LNCAP (cell line): ENCODE measurements around the gene CKAP4.

Experiments
- CTCF ChIP-seq: fragments of 450-650 bp; IDR thresholded peaks from 2 replicates; pipeline ENCODE4 v1.5.1; 2017; ENCODE audit warnings: mild to moderate bottlenecking

The CKAP4 gene

GRCh38 chr12:106255952-106256351 lies 8.1 kb upstream of the CKAP4 start:
- TF ChIP-seq CTCF: no peak

DNA sequence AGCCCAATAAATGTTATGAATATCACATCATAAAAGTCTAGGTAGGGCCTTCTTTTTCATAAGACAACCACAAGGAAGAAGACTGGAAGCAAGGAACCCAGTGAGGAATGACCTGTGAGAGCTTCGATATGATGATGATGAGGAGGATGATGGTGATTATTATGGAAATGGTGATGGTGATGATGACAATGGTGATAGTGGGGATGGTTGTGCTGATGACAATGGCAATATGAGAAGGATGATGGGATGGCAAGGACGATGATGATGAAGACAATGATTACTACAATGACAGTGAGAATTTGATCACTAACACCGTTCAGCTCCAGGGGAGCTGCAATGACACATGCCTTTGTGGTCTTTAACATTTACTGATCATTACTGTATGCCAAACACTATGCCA lies 7.7 kb upstream of the CKAP4 start:
- TF ChIP-seq CTCF: no peak

DNA sequence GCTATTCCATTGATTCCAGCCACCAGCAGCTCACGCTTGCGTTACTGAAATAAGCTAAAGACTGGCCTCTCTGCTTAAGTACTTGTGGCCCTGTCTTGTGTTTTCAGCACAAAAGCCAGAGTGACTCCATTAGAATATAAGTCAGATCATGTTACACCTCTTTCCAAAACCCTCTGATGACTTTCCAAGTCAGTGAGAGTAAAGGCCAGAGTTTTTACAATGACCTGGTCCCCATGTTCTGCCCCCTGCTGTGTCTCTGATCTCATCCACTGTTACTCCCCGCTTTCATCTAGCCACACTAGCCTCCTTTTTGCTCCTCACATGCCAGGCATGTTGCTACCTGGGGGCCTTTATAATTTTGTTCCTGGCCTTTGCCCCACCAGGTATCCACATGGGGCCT lies 6.9 kb upstream of the CKAP4 start:
- TF ChIP-seq CTCF: no peak

DNA sequence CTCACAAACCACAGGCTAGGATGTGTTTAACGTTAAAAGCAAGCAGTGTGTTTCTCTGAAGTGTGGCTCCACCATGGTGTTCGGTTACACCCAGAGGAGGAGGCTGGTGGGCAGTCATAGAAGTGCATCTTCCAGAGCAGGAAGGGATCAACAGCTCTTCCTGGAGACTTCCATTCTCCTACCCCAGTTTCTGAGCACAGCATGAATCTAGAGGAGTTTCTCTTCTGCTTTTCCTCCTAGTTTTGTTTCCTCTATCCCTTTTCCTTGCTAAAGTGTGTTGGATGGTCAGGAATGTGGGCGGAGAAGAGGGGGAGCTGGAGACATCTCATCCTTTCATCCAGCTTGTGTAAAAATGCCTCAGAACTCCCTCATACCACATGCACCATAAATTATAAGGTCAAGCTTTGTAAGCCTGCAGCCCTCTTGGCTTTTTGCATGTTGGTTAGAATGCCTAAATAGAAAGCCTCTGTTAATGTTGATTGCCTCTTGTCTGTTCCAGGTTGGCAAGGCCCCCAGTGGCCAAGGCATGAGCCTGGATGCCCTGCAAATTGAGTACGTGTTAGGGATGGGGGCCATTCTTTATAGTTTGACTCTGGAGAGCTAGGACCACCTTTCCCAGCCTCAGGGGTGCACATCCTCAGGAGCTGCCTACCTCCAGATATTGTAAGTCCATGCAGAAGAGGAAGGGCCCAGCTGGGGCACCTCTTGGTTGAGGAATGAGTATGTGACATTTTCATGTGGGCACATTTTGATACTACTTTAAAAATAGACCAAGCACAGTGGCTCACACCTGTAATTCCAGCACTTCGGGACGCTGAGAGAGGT lies 4.0 kb upstream of the CKAP4 start:
- no peak for TF ChIP-seq CTCF

DNA sequence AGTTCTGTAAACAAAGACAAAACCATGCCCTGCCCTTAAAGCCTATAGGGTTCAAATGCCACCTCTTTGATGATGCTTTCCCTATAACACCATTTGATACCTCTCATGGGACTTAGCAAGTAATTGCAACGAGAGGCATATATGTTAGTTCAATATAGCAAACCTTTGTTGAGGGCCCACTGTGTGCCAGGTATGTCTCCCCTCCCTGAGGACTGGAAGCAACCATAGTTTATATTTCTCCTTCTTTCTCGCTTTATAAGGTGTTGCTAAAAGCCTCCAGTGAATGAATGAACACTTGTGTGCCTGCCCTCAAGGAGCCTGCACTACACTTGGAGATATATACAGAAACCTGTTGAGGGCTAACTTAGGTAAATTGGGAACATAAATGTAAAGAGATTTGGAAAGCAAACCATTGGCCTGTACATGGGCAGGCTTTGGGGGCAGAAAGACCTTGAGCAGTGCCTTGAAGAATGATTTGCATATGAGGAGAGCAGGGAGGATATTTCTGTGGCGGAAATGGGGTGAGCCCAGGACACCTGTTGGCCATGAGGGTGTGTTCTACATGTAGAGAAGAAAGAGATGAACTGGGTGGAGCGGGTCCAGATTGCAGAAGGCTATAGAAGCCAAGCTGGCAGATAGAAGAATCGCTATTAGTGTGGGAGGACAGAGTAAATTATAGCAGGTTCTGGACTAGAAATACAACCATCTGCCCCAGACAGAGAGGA lies 1.8 kb upstream of the CKAP4 start:
- TF ChIP-seq CTCF: no peak

DNA sequence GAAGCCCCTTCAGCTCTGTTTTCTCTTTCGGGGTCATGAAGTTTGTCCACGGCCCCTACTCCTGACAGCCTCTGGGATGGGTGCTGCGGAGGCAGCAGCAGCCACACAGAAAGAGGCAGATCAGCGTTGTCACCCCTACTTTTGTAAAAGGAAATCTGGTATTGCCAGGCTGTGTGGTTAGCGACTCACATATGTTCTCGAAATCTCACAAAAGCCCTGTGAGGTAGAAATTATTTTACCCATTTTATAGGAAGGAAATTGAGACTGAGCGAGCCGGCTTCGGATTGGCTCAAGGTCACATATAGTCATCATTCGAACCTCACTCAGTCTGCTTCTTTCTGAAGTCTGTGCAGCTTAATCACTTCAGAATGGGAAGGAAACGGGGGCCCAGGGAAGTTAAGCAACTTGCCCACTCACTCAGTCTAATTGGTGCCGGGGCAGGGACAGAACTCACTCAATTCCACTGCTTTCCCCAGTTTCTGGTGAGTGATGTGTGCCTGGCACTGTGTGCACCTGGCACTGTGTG lies 1.1 kb upstream of the CKAP4 start:
- TF ChIP-seq CTCF: no peak

- TF ChIP-seq CTCF: no peak
These were observed 559 bp upstream of the CKAP4 start for GRCh38 chr12:106248312-106248845.
